ENCODE measurements around the gene GHRH. TPM values are rescaled to one million over a fixed set of nuclear protein-coding genes. Genes with fewer than 3 reads are reported as not detected.

GHRH gene, protein sequence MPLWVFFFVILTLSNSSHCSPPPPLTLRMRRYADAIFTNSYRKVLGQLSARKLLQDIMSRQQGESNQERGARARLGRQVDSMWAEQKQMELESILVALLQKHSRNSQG
- total RNA-seq = not detected in 2 replicates

- intact Hi-C loops (cut with micrococcal nuclease) = no loop called here
Observed at GRCh38 chr20:37261714-37262113, at the start of gene GHRH. GHRH (minus strand) TSS chr20:37261814; CDS start chr20:37256889, 4,925 bp downstream.

DNA sequence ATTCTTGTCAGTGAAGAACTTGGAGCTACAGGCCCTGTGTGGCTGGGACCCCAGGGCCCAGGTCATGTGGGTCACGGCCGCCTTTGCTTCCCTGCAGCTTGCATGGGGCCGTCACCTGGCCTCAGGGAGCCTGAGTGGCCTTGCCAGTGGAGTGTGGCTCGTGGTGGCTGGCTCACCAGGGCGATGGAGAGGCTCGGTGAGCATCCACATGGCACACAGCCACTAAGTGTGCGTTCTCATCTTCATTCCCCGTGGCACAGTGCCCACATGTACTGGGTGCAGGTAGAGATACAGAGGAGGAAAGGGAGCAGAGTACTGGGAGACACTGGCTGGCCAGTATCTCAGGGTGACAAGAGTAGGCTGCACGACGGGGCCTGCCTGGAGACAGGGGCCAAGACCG, 49.3 kb upstream of the GHRH start:
- intact Hi-C loops (cut with micrococcal nuclease) = no loop called here

GRCh38 chr20:37309936-37310590, 48.4 kb upstream of the GHRH start:
- intact Hi-C loops (cut with micrococcal nuclease) = no loop called here

DNA sequence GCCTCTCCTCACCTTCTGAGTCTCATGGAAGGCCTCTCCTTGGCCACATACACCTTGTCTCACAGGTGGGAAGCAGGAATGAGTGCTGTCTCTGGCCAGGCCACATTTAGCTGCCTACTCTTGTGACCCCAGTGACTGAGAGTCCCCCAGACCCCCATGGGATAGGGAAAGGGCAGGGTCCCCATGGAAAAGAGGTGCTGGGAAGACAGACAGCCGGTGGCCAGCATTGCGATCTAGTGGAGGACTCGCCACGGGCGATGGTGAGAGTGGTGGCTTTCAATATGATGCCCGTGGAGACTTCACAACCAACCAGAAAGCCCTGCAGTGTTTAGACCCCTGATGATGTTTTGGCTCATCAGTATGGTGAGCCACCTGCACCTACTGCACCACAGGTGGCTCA, 47.7 kb upstream of the GHRH start:
- intact Hi-C loops (cut with micrococcal nuclease) = no loop called here

GRCh38 chr20:37308086-37309050, 46.8 kb upstream of the GHRH start:
- intact Hi-C loops (cut with micrococcal nuclease) = no loop called here

DNA sequence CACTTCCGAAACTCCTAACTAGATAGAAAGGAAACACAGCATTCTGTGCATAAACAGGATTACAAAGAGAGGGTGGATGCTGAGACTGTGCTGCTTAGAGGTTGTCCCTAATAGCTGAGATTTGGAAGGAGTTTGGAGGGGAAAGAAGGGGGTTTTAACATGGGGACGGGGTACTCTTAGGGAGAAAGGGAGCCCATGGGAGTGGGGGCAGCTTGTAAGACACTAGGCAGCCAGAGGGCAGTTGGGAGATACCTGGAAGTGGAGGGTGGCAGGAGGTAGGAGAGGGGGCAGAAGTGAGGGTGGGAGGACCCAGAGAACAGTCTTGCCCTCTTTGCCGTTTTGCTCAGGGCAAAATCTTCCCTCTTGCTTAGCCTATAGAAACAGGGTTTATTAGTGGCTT, 44.2 kb upstream of the GHRH start:
- intact Hi-C loops (cut with micrococcal nuclease) = no loop called here

DNA sequence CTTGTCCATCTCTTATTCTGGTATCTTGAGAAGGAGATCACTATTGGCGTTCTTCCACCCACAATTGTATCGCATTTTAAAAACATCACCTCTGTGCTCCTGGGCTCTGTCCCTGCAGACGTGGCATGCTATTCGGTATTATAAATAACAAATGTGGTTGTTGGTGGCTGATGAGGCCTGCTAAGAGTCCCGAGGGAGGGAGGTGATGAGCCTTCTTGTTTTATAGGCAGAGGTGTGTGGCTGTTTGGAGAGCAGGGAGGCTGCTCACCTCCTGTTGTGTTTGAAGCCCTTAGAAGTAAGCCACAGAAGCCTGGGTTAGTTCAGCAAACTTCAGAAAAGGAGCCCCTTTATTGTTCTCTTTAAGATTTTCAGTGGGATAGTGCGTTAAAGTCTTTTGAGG, 43.5 kb upstream of the GHRH start:
- intact Hi-C loops (cut with micrococcal nuclease) = no loop called here

GRCh38 chr20:37303637-37304036, 42.0 kb upstream of the GHRH start:
- intact Hi-C loops (cut with micrococcal nuclease) = no loop called here

- intact Hi-C loops (cut with micrococcal nuclease) = no loop called here
Observed at GRCh38 chr20:37302981-37303380, 41.4 kb upstream of the GHRH start.

DNA sequence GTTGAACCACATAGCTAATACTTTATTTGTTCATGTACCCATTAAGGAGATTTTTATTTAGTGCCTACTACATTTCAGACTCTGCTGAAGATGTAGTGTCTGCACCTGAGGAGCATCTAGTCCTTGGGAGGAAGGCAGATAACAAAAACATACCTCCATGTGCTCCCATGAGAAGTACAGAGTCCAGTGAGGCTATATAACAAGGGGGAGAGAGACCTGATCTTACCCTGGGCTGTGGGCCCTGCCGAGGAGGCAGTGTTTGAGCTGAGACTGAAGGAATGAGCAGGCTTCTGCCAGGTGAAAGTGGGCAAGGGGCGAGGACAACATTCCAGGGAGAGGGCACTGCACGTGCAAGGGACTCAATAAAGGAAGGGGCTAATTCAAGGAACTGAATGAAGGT, 39.9 kb upstream of the GHRH start:
- intact Hi-C loops (cut with micrococcal nuclease) = no loop called here

DNA sequence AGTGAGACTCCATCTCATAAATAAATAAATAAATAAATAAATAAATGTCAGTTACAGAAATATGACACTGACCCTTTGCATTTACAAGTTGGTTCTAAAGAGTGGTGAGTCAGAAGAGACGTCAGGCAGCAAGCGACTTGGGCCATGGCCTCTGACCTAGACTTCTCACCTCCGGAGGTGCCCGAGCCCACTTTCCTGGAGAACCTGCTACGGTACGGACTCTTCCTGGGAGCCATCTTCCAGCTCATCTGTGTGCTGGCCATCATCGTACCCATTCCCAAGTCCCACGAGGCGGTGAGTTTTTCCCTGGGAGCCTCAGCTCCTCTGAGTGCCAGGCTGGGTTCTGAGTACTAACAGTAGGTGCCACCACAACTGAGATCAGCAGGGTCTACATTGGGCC, 39.5 kb upstream of the GHRH start:
- intact Hi-C loops (cut with micrococcal nuclease) = no loop called here

DNA sequence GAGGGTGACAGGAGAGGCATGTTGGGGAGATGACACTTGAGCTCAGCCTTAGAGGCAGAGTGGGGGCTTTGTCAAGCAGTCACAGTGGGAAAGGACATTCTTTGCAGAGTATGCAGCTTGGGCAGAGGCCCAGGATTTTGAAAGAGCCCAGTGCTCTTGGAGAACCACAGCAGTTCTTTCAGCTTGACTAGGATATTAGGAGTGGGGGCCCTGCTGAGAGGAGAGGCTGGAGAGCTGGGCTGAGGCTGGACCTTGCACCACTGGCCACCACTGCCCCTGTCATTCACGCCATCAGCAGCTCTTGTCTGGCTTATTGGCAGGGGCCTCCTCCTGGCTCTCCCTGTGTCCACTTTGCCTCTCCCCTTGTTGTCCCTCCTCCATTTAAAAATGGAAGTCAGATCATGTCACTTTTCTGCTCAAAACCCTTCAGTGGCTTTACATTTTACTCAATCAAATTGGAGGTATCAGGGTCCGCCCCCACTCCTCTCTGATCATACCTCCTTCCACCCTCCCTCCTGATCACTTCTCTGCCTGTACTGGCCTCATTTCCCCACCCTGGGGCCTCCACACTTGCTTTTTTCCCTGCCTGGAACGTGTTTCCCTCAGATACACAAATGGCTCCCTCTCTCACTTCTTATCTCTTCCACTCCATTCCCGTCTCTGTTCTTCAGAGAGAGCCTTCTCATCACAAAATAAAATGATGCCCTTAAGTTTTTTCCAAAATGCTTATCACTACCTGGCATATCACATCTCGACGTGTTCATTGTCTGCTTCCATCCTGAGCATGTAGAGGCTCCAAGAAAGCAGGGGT, 38.3 kb upstream of the GHRH start:
- intact Hi-C loops (cut with micrococcal nuclease) = no loop called here

DNA sequence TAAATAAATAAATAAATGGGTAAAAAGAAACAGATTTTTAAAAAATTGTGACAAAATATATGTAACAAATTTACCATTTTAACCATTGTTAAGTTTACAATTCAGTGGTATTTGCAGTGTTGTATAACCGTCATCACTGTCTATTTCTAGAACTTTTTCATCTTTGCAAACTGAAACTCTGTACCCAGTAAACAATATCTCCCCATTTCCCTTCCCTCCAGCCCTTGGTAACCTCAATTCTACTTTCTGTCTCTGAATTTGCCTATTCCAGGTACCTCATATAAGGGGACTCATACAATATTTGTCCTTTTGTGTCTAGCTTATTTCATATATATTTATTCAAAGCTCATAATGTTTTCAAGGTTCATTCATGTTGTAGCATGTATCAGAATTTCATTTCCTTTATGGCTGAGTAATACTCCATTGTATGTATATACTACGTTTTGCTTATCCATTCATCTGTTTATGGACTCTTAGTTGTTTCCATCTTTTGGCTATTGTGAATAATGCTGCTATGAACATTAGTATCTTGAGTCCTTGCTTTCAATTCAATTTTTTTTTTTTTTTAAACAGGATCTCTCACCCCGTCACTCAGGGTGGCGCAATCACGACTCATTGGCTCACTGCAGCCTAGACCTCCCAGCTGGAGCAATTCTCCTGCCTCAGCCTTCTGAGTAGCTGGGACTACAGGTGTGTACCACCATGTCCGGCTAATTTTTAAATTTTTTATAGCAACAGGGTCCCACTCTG, 36.8 kb upstream of the GHRH start:
- intact Hi-C loops (cut with micrococcal nuclease) = no loop called here

DNA sequence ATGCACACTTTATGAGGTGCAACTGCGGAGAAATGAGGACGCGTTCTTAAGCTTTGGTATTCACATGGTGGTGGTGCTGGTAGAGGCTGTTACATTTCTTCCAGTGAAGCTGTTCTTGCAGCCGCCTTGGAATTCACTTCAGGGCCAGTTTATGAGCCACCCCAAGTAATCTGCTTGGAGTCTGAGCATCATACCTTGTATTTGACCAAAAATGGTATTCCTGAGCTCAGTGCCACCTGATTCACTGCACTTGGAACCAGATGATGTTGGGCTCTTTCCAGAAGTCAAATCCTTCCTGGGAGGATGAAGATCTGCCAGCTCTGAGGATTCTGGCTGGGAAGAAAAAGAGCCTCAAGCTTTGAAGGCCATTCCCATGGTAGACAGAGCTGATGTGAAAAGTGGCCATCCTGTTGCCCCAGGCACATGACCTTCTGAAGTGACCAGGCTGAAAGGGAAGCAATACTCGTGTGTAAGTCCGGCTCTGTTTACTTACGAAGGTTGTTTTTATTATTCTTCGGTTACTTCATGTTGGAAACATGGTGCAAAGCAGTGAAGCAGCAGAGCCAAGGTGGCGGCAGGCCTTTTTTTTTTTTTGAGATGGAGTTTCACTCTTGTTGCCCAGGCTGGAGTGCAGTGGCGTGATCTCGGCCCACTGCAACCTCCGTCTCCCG, 35.6 kb upstream of the GHRH start:
- intact Hi-C loops (cut with micrococcal nuclease) = no loop called here

GRCh38 chr20:37296371-37296770, 34.8 kb upstream of the GHRH start:
- intact Hi-C loops (cut with micrococcal nuclease) = no loop called here

GRCh38 chr20:37295595-37295994, 34.0 kb upstream of the GHRH start:
- intact Hi-C loops (cut with micrococcal nuclease) = no loop called here

DNA sequence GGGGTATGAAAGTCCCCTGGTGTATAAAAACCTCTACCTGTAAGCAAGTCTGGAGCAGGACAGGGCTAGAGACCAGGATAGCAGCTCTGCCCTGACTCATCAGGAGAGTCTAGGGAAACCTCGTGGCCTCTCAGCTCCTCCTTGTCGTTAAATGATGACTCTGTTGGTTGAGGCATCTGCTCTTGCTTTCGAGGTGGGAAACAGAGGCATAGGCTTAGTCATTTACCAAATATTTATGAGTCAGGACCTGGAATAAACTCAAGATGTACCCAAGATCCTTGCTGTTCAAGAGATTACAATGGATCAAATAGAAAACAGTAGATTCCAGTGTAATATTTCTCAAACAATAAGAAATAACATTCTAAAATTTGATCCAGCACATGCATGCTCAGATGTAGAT, 33.4 kb upstream of the GHRH start:
- intact Hi-C loops (cut with micrococcal nuclease) = no loop called here

DNA sequence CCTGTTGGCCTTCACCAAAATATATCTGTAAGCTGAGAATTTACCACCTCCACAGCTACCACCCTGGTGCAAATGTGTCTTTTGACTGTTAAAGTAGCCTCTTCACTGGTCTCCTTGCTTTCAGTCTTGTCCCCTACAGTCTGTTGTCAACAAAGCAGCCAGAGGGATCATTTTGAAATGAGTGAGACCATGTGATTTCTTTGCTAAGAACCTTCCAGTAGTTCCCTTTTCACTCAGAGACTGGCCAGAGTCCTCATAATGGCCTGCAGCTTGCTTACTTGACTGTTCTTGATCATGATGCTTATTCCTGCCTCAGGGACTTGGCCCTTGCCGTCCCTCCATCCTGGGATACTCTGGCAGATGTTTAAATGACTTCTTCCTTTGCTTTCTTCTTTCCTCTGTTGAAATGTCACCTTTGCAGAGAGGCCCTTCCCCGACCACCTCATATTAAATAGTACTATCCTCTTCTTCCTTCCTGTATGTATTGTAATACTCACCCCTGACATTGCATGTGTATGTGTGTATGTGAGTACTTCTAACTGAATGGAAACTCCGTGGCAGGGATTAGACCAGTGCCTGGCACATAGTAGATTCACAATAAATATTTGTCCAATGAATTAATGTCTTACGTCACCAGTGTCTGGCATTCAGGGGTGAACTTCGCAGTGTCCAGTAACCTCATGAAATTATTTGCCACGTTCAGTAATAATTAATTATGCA, 32.8 kb upstream of the GHRH start:
- intact Hi-C loops (cut with micrococcal nuclease) = no loop called here

DNA sequence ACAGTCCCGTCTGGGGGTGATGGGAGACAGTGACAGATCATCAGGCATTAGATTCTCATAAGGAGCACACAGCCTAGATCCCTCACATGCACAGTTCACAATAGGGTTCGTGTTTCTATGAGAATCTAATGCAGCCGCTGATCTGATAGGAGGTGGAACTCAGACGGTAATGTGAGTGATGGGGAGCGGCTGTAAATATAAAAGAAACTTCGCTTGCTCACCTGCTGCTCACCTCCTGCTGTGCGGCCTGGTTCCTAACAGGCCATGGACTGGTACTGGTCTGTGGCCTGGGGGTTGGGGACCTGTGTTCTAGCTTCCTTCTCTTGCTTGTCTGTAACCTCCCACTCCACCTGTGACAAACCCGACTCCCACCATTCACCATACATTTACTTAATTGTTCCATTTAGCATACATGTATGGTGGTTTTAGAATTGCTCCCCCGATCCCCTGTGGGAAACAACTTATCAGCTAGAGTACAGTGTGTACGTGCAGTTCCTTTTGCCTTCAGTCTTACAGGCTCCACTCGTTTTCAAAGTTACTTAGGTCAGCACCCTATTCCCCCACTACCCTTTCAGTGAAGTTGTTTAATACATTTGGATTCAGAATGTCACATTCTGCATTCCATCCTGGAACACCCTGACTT, 31.8 kb upstream of the GHRH start:
- intact Hi-C loops (cut with micrococcal nuclease) = no loop called here

All from T-helper 2 cell treated with Interferon-gamma antibody and Interleukin-4, amounts not matched to agents 100 ng/mL and 5 ng/mL, for 36 hours (primary cell).